Erythroblast (primary cell): ENCODE measurements around the gene KRT12.

Experiments used
- GATA1 ChIP-seq: IDR thresholded peaks from 2 replicates; pipeline ENCODE4 v1.6.1; 2011; ENCODE audit warnings: low read depth, mild to moderate bottlenecking, control low read depth, low read length, moderate library complexity
- POLR2A ChIP-seq: IDR thresholded peaks from 2 replicates; pipeline ENCODE4 v1.6.1; 2011; ENCODE audit warnings: mild to moderate bottlenecking, low read length

DNA sequence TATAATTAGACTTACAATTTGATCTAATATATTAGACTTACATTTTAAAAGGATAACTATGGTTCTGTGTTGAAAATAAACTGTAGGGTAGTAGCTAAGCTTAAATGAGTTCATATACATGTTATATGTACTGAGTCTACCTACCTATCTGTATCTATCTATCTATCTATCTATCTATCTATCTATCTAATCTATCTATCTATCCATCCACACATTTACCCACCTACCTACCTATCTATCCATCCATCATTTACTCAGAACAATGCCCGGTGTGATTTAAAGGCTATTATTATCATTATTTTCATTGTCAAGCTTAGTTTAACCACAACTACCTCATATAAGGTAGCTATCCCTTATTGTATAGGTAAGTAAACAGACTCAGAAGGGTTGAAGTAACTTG is 51.6 kb downstream of the KRT12 start:
- TF ChIP-seq POLR2A: no peak
- TF ChIP-seq GATA1: no peak
